GM19099 (cell line): ENCODE measurements around the gene DNTTIP2.

Experiments
- POLR2A ChIP-seq: IDR thresholded peaks from 3 replicates; pipeline ENCODE4 v1.6.1; 2011; ENCODE audit warnings: low read depth; ENCODE audit not compliant: insufficient read length; ENCODE audit errors: extremely low read depth

The DNTTIP2 gene

GRCh38 chr1:93878889-93879586 is at the start of gene DNTTIP2:
Gene DNTTIP2 (minus strand): TSS chr1:93879206. CDS start chr1:93879148, 58 bp downstream.
- peak; percentile 98 for TF ChIP-seq POLR2A

- TF ChIP-seq POLR2A, result no peak
Observed at GRCh38 chr1:93925206-93925605, 46.2 kb upstream of the DNTTIP2 start.

GRCh38 chr1:93919780-93920179 is 40.8 kb upstream of the DNTTIP2 start:
- no peak for TF ChIP-seq POLR2A

- no peak for TF ChIP-seq POLR2A
Observed at GRCh38 chr1:93917302-93917701, 38.3 kb upstream of the DNTTIP2 start.

GRCh38 chr1:93910305-93910704 is 31.3 kb upstream of the DNTTIP2 start:
- no peak for TF ChIP-seq POLR2A

- peak; percentile 63 for TF ChIP-seq POLR2A
Observed at GRCh38 chr1:93909146-93910050, 30.4 kb upstream of the DNTTIP2 start, which contains the start of gene GCLM. Gene GCLM (minus strand): TSS chr1:93909430. CDS start chr1:93909163, 267 bp downstream.

- no peak for TF ChIP-seq POLR2A
Observed at GRCh38 chr1:93908394-93909145, 29.6 kb upstream of the DNTTIP2 start.

- no peak for TF ChIP-seq POLR2A
Observed at GRCh38 chr1:93907718-93908117, 28.7 kb upstream of the DNTTIP2 start.

- no peak for TF ChIP-seq POLR2A
Observed at GRCh38 chr1:93906480-93906879, 27.5 kb upstream of the DNTTIP2 start.

- no peak for TF ChIP-seq POLR2A
Observed at GRCh38 chr1:93905734-93906133, 26.7 kb upstream of the DNTTIP2 start.

GRCh38 chr1:93905051-93905450 is 26.0 kb upstream of the DNTTIP2 start:
- TF ChIP-seq POLR2A, result no peak

GRCh38 chr1:93904228-93904627 is 25.2 kb upstream of the DNTTIP2 start:
- no peak for TF ChIP-seq POLR2A

- TF ChIP-seq POLR2A, result no peak
Observed at GRCh38 chr1:93900723-93901504, 21.9 kb upstream of the DNTTIP2 start.

GRCh38 chr1:93899543-93900207 is 20.7 kb upstream of the DNTTIP2 start:
- TF ChIP-seq POLR2A, result no peak
